ENCODE measurements around the gene LIMK1. TPM values are rescaled to one million over a fixed set of nuclear protein-coding genes. Genes with fewer than 3 reads are reported as not detected.

The LIMK1 gene
- total and polyA plus RNA-seq, 2 experiments from 2014 or later, result 16.2 to 24.6 TPM

GRCh38 chr7:74087791-74088453 is 4.3 kb downstream of the LIMK1 start:
- Histone ChIP-seq H3K4me3 (no peak overlapping the region), H3K27ac (no peak overlapping the region), H3K36me3 (replicated peaks; ENCODE audit: insufficient read depth, low read depth) (no peaks in the 10 kb centered on the region), H3K4me1 (ENCODE audit: insufficient read depth) (peaks cover 12% of the 10 kb centered on the region), H4K20me1 (ENCODE audit: insufficient read depth, poor library complexity, severe bottlenecking) (no peaks in the 10 kb centered on the region), H3K79me2 (peaks cover 15% of the 10 kb centered on the region), H2AFZ (no peak overlapping the region), H3K4me2 (no peak overlapping the region), H3K9me3 (ENCODE audit: low read depth) (no peaks in the 10 kb centered on the region), H3K9me2 (replicated peaks; ENCODE audit: insufficient read depth) (no peaks in the 10 kb centered on the region), H3K27me3 (no peaks in the 10 kb centered on the region)
- WGBS (ENCODE audit: low lambda C conversion rate, missing lambda C conversion rate), result 95% methylated on average over 10 of the region's 10 CpGs
- TF ChIP-seq, protein P1, sequence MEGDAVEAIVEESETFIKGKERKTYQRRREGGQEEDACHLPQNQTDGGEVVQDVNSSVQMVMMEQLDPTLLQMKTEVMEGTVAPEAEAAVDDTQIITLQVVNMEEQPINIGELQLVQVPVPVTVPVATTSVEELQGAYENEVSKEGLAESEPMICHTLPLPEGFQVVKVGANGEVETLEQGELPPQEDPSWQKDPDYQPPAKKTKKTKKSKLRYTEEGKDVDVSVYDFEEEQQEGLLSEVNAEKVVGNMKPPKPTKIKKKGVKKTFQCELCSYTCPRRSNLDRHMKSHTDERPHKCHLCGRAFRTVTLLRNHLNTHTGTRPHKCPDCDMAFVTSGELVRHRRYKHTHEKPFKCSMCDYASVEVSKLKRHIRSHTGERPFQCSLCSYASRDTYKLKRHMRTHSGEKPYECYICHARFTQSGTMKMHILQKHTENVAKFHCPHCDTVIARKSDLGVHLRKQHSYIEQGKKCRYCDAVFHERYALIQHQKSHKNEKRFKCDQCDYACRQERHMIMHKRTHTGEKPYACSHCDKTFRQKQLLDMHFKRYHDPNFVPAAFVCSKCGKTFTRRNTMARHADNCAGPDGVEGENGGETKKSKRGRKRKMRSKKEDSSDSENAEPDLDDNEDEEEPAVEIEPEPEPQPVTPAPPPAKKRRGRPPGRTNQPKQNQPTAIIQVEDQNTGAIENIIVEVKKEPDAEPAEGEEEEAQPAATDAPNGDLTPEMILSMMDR (IDR thresholded peaks at IDR 0.05; ENCODE audit: poor library complexity), result no peak
- no peak for TF ChIP-seq EZH2 (IDR thresholded peaks at IDR 0.05; ENCODE audit: borderline replicate concordance)
- no peak for TF ChIP-seq EZH2phosphoT487 (IDR thresholded peaks at IDR 0.05; ENCODE audit: low read depth, severe bottlenecking, unreplicated experiment)
- no peak for DNase-seq (ENCODE audit: low spot score)

GRCh38 chr7:74092321-74092963 is 8.8 kb downstream of the LIMK1 start:
- DNase-seq (ENCODE audit: low spot score), result no peak
- peaks cover 21% of the 10 kb centered on the region for H3K4me1 ChIP-seq (ENCODE audit: insufficient read depth)
- H3K9me2 ChIP-seq (replicated peaks; ENCODE audit: insufficient read depth), result no peaks in the 10 kb centered on the region
- no peak overlapping the region for H3K27ac ChIP-seq
- H2AFZ ChIP-seq, result no peak overlapping the region
- no peak overlapping the region for H3K4me2 ChIP-seq
- H3K27me3 ChIP-seq, result no peaks in the 10 kb centered on the region
- WGBS (ENCODE audit: low lambda C conversion rate, missing lambda C conversion rate), result 82% methylated on average over 13 of the region's 13 CpGs
- no peaks in the 10 kb centered on the region for H4K20me1 ChIP-seq (ENCODE audit: insufficient read depth, poor library complexity, severe bottlenecking)
- peaks cover 6% of the 10 kb centered on the region for H3K79me2 ChIP-seq
- TF ChIP-seq EZH2phosphoT487 (IDR thresholded peaks at IDR 0.05; ENCODE audit: low read depth, severe bottlenecking, unreplicated experiment), result no peak
- TF ChIP-seq EZH2 (IDR thresholded peaks at IDR 0.05; ENCODE audit: borderline replicate concordance), result no peak
- TF ChIP-seq, protein P1 (IDR thresholded peaks at IDR 0.05; ENCODE audit: poor library complexity), result no peak
- no peaks in the 10 kb centered on the region for H3K36me3 ChIP-seq (replicated peaks; ENCODE audit: insufficient read depth, low read depth)
- H3K9me3 ChIP-seq (ENCODE audit: low read depth), result no peaks in the 10 kb centered on the region
- no peak overlapping the region for H3K4me3 ChIP-seq

GRCh38 chr7:74092964-74093471 is 9.4 kb downstream of the LIMK1 start:
- Histone ChIP-seq H3K4me2 (no peak overlapping the region), H3K4me1 (ENCODE audit: insufficient read depth) (peaks cover 21% of the 10 kb centered on the region), H3K36me3 (replicated peaks; ENCODE audit: insufficient read depth, low read depth) (no peaks in the 10 kb centered on the region), H3K9me2 (replicated peaks; ENCODE audit: insufficient read depth) (no peaks in the 10 kb centered on the region), H3K4me3 (no peak overlapping the region), H2AFZ (no peak overlapping the region), H3K79me2 (peaks cover 6% of the 10 kb centered on the region), H3K27ac (peak overlapping the region; percentile 81), H3K27me3 (no peaks in the 10 kb centered on the region), H4K20me1 (ENCODE audit: insufficient read depth, poor library complexity, severe bottlenecking) (no peaks in the 10 kb centered on the region), H3K9me3 (ENCODE audit: low read depth) (no peaks in the 10 kb centered on the region)
- no peak for DNase-seq (ENCODE audit: low spot score)
- TF ChIP-seq EZH2phosphoT487 (IDR thresholded peaks at IDR 0.05; ENCODE audit: low read depth, severe bottlenecking, unreplicated experiment), result no peak
- no peak for TF ChIP-seq EZH2 (IDR thresholded peaks at IDR 0.05; ENCODE audit: borderline replicate concordance)
- 89% methylated on average over 8 of the region's 12 CpGs for WGBS (ENCODE audit: low lambda C conversion rate, missing lambda C conversion rate)

DNA sequence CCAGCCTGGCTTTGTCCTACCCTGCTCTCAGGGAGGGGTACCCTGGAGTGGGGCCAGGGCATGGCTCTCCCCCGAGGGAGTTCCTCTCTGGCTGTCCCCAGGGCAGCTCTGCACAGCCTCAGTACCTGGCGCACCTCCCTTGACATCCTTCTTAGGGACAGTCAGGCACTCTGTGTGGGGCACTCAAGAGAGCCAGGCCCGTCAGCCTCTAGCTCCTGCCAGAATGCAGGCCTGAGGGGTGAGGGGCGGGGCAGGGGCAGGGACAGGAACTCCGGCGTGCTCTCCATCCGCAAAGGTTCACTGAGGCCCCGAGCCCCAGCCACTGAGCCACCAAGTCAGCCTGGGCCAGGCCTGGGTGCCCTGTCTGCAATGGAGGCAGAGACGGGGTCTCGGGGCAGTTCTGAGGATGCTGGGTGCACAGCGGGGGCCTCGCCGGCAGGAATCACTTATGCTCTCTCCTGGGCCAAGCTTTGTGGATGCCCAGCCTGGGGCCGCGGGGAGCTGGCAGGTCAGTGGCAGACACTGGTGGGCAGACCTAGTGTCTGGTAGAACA is 10.1 kb downstream of the LIMK1 start:
- H4K20me1 ChIP-seq (ENCODE audit: insufficient read depth, poor library complexity, severe bottlenecking), result no peaks in the 10 kb centered on the region
- DNase-seq (ENCODE audit: low spot score), result no peak
- no peaks in the 10 kb centered on the region for H3K9me3 ChIP-seq (ENCODE audit: low read depth)
- peak overlapping the region; percentile 81 for H3K27ac ChIP-seq
- H3K4me2 ChIP-seq, result peak overlapping the region; percentile 78
- no peaks in the 10 kb centered on the region for H3K36me3 ChIP-seq (replicated peaks; ENCODE audit: insufficient read depth, low read depth)
- WGBS (ENCODE audit: low lambda C conversion rate, missing lambda C conversion rate), result 77% methylated on average over 10 of the region's 15 CpGs
- H3K79me2 ChIP-seq, result peaks cover 6% of the 10 kb centered on the region
- no peaks in the 10 kb centered on the region for H3K27me3 ChIP-seq
- H2AFZ ChIP-seq, result no peak overlapping the region
- no peak overlapping the region for H3K4me3 ChIP-seq
- H3K9me2 ChIP-seq (replicated peaks; ENCODE audit: insufficient read depth), result no peaks in the 10 kb centered on the region
- TF ChIP-seq, protein P1 (IDR thresholded peaks at IDR 0.05; ENCODE audit: poor library complexity), result no peak
- no peak for TF ChIP-seq EZH2 (IDR thresholded peaks at IDR 0.05; ENCODE audit: borderline replicate concordance)
- TF ChIP-seq EZH2phosphoT487 (IDR thresholded peaks at IDR 0.05; ENCODE audit: low read depth, severe bottlenecking, unreplicated experiment), result no peak
- H3K4me1 ChIP-seq (ENCODE audit: insufficient read depth), result peaks cover 21% of the 10 kb centered on the region
